Subcutaneous adipose tissue (tissue), 4 donors: ENCODE data around the gene EYS. TPM values are rescaled to one million over a fixed set of nuclear protein-coding genes. Genes with fewer than 3 reads are reported as not detected.

Experiments
- total RNA-seq, 4 donors: library from RNA; depleted of rRNA; stranded (reverse); fragments of >200 nt; gene quantifications; one replicate each; pipeline ENCODE4 v1.1.0, GENCODE V29; 2016
- TF ChIP-seq, protein P1 (sequence below): fragments of 450-650 bp; IDR thresholded peaks from one replicate; pipeline ENCODE4 v1.5.1; 2016; ENCODE audit warnings: low read depth, mild to moderate bottlenecking, control low read depth, antibody characterized with exemption, moderate library complexity

Gene EYS
- total RNA-seq, 4 donors from 2014 or later = 0.17 to 3.8 (median 0.82) TPM

DNA sequence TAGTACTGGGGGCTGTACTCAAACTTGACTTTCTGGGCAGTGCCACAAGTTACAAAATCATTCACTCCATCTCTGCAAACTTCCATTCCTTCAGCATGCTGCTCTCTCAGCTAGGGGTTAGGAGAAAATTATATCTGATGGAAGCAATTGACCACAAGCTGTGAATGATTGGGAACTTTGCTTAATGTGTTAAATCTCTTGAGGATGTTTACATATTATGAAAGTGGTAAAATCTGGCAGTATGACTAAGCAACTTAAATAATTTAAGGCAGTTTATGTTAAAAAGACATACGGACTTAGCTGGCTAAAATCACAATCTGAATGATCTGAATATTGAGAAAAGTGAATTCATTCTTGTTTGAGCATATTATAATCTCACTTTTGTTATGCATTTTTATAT is 1656.4 kb downstream of the EYS start:
- TF ChIP-seq, protein P1, sequence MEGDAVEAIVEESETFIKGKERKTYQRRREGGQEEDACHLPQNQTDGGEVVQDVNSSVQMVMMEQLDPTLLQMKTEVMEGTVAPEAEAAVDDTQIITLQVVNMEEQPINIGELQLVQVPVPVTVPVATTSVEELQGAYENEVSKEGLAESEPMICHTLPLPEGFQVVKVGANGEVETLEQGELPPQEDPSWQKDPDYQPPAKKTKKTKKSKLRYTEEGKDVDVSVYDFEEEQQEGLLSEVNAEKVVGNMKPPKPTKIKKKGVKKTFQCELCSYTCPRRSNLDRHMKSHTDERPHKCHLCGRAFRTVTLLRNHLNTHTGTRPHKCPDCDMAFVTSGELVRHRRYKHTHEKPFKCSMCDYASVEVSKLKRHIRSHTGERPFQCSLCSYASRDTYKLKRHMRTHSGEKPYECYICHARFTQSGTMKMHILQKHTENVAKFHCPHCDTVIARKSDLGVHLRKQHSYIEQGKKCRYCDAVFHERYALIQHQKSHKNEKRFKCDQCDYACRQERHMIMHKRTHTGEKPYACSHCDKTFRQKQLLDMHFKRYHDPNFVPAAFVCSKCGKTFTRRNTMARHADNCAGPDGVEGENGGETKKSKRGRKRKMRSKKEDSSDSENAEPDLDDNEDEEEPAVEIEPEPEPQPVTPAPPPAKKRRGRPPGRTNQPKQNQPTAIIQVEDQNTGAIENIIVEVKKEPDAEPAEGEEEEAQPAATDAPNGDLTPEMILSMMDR = no peak

DNA sequence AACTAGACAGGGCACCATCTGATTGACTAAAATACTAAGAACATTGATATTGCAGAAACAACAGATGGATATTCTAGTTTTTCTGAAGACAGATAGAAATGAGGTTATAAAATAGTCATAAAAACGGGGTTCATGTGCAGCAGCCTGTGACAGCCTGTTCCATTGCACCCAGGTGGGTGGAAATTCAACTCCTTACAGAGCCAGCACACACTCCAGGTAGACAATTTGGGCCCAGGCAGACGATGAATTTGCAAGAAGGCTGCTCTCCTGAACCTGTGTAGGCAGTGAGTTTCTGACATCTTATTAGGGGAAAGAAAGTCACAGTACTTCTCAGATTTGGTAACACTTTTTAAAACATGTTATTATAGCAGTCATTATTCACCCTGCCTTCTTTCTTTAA is 1657.3 kb downstream of the EYS start:
- TF ChIP-seq, protein P1 = no peak

DNA sequence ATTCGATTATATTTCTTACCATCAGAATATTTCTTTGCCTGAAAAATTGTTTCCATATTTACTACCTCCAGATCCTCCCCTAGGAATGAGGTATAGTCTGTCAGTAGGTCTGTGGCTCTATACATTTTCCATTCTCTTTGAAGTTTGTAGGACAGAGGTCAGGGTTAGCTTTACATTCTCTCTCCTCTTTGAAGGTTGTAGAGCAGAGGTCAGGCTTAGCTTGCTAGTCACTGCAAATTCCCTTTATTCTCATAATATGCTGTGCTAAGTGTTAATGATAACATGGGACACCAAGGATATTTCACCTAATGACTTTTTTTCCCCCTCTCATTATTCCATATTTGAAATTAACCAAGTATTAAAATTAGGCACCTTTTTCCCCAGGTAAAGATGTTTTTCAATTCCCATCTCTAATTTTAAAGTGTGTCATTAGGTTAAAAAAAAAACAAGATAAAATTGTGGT is 1660.2 kb downstream of the EYS start:
- TF ChIP-seq, protein P1 = no peak

DNA sequence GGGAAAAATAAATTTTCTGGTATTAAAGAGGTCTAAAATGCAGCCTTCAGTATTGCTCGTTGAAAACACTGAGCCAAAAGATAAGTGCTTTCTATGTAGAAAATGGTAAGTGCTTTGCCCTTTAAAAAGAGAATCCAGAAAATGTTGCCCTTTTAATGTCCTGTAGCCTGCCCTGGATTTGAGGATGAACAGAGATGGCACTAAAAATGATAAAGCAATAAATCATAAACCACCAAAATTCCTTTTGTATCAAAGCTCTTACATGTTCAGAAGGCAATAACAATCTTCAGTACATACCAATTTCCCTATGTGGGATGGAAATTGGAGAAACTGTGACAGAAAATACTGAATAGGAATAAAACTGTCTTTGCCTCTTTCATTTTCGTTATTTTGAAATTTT is 1665.7 kb downstream of the EYS start:
- TF ChIP-seq, protein P1 = no peak

DNA sequence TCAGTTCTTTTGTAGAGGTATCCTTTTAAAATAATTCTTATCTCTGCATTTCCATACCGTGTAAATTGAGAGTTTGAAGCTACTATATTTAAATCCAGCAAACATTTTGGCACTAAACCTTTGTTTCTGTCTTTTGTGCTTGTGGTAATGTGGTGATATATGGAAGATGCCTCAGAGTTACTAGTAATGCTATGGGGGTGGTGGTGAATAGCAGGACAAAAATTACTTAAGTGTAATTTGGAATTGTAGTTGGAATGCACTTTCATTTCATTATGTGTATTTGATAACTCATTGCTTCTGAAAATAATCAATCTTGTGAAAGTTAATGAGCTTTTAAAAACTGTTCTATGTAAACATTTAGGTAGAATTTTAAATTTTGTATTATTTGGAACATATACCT is 1666.9 kb downstream of the EYS start:
- TF ChIP-seq, protein P1 = no peak

DNA sequence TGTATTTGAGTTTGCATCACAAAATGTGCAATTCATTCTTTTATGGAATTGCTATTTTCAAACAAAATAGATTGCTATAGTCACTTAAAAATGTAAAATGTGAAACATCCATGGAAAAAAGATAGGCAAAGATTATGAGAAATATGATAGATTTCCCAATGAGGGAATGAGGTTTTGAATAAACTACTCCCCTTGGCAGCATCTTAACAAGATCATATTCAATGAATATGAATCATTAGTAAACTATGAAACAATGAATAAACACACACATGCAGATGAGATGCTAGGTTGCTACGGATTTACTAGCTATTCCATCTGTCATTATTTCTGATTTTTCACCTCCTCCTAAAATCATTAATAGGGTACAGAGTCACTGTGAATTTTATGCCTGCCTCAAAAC is 1669.6 kb downstream of the EYS start:
- TF ChIP-seq, protein P1 = no peak

DNA sequence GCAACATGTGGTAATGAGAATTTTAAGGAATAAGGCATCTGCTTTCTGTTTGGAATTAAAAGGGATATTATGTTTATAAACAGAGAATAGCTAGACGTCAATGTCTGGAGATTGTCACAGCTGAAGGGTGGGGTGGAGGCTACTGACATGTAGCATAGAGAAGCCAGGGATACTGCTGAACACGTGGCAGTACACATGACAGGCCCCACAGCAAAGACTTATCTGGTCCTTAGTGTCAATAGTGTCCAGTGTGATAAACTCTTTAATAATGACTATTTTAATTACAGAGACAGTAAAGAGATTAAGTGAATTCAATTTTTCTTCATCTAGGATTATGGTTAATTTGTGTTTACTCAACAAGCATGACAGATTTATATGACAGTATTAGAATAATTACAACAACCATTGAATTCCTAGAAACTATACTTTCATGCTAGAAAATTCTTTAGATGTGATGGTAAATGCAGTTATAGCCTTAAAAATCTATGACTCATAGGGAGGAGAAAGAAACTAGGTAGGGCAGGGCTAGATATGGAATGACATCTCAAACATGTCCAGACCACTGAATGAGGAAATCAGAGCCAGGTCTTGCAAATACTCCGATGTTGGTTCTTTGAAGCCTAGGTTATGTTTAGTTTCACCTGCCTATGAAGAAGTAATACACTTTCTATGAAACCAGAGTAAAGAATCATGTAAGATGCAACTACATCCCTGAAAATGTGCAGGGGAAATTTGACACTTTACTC is 1671.9 kb downstream of the EYS start:
- TF ChIP-seq, protein P1 = no peak
